HEK293 (cell line): Measurements from ENCODE around the gene SLC35E3.

Experiments used
- CTCF ChIA-PET: fragments of 350-600 bp; formaldehyde crosslinking; extraction: SDS; loops from one replicate; lab custom pipeline; 2021; ENCODE audit warnings: antibody characterized with exemption; lab: Yijun Ruan, JAX
- POLR2A ChIA-PET: fragments of 300-600 bp; formaldehyde crosslinking; extraction: SDS; loops from one replicate; lab custom pipeline; 2020; ENCODE audit warnings: antibody characterized with exemption, inconsistent platforms; lab: Yijun Ruan, JAX
- H3K27ac ChIP-seq: fragments of 200-500 bp; sonication (Bioruptor generic); 2 replicates; pipeline ENCODE4 v1.5.1; 2014; ENCODE audit warnings: low read depth, low read length, control low read depth, inconsistent platforms; ENCODE audit errors: extremely low read depth
- H3K36me3 ChIP-seq, 2 experiments: fragments of 200-500 bp in 1 of 2; sonication (Bioruptor generic) in 1 of 2; 1 replicate in 1 of 2; 2 replicates in 1 of 2; pipeline ENCODE4 v1.5.1; 2014 to 2017; ENCODE audit warnings: inconsistent platforms in 2 of 2, low read length in 2 of 2; ENCODE audit not compliant: control insufficient read depth in 2 of 2, insufficient read depth in 1 of 2
- H3K4me1 ChIP-seq: fragments of 200-500 bp; sonication (Bioruptor generic); 2 replicates; pipeline ENCODE4 v1.5.1; 2014; ENCODE audit warnings: mild to moderate bottlenecking, low read length, inconsistent platforms; ENCODE audit not compliant: control insufficient read depth, insufficient read depth
- H3K4me3 ChIP-seq: 2 replicates; pipeline ENCODE4 v1.5.1; 2011; ENCODE audit warnings: low read depth, mild to moderate bottlenecking, control low read depth, low read length, moderate library complexity
- H3K9me3 ChIP-seq: fragments of 200-500 bp; sonication (Bioruptor generic); 2 replicates; pipeline ENCODE4 v1.5.1; 2014; ENCODE audit warnings: low read depth, low read length, inconsistent platforms; ENCODE audit not compliant: control insufficient read depth, insufficient read depth
- GFI1B ChIP-seq: fragments of 450-650 bp; formaldehyde crosslinking; IDR thresholded peaks from 2 replicates; pipeline ENCODE4 v1.5.1; 2016; ENCODE audit warnings: missing biosample characterization, missing genetic modification characterization
- KLF1 ChIP-seq: fragments of 450-650 bp; formaldehyde crosslinking; IDR thresholded peaks from 2 replicates; pipeline ENCODE4 v1.5.1; 2016; ENCODE audit warnings: missing biosample characterization, missing genetic modification characterization
- SP7 ChIP-seq: fragments of 450-650 bp; formaldehyde crosslinking; IDR thresholded peaks from 2 replicates; pipeline ENCODE4 v1.5.1; 2016; ENCODE audit warnings: missing biosample characterization, missing genetic modification characterization
- ZFP3 ChIP-seq: fragments of 450-650 bp; formaldehyde crosslinking; IDR thresholded peaks from 2 replicates; pipeline ENCODE4 v1.5.1; 2016; ENCODE audit warnings: low read depth, missing biosample characterization, missing genetic modification characterization
- ZNF175 ChIP-seq: fragments of 450-650 bp; formaldehyde crosslinking; IDR thresholded peaks from 2 replicates; pipeline ENCODE4 v1.5.1; 2016; ENCODE audit warnings: missing biosample characterization, missing genetic modification characterization
- ZNF18 ChIP-seq: fragments of 450-650 bp; formaldehyde crosslinking; IDR thresholded peaks from 2 replicates; pipeline ENCODE4 v1.5.1; 2016; ENCODE audit warnings: missing biosample characterization, missing genetic modification characterization
- ZNF223 ChIP-seq: fragments of 450-650 bp; formaldehyde crosslinking; IDR thresholded peaks from 2 replicates; pipeline ENCODE4 v1.5.1; 2016; ENCODE audit warnings: missing biosample characterization, missing genetic modification characterization
- ZNF26 ChIP-seq: fragments of 450-650 bp; formaldehyde crosslinking; IDR thresholded peaks from 2 replicates; pipeline ENCODE4 v1.5.1; 2016; ENCODE audit warnings: missing biosample characterization, missing genetic modification characterization
- ZNF266 ChIP-seq: fragments of 450-650 bp; formaldehyde crosslinking; IDR thresholded peaks from 2 replicates; pipeline ENCODE4 v1.5.1; 2016; ENCODE audit warnings: missing biosample characterization, missing genetic modification characterization, low read depth
- ZNF311 ChIP-seq: fragments of 450-650 bp; formaldehyde crosslinking; IDR thresholded peaks from 2 replicates; pipeline ENCODE4 v1.5.1; 2017; ENCODE audit warnings: missing biosample characterization, missing genetic modification characterization, borderline replicate concordance
- ZNF324 ChIP-seq: fragments of 450-650 bp; formaldehyde crosslinking; IDR thresholded peaks from 2 replicates; pipeline ENCODE4 v1.5.1; 2016; ENCODE audit warnings: missing biosample characterization, missing genetic modification characterization
- ZNF341 ChIP-seq: fragments of 450-650 bp; formaldehyde crosslinking; IDR thresholded peaks from 2 replicates; pipeline ENCODE4; 2016; ENCODE audit warnings: low read depth, missing biosample characterization, missing genetic modification characterization
- ZNF416 ChIP-seq: fragments of 450-650 bp; formaldehyde crosslinking; IDR thresholded peaks from 2 replicates; pipeline ENCODE4 v1.5.1; 2016; ENCODE audit warnings: missing biosample characterization, missing genetic modification characterization
- ZNF423 ChIP-seq: fragments of 450-650 bp; formaldehyde crosslinking; IDR thresholded peaks from 2 replicates; pipeline ENCODE4 v1.5.1; 2016; ENCODE audit warnings: missing biosample characterization, missing genetic modification characterization
- ZNF513 ChIP-seq: fragments of 450-650 bp; IDR thresholded peaks from 2 replicates; pipeline ENCODE4 v1.5.1; 2018; ENCODE audit warnings: missing biosample characterization, missing genetic modification characterization
- ZNF514 ChIP-seq: fragments of 450-650 bp; formaldehyde crosslinking; IDR thresholded peaks from 2 replicates; pipeline ENCODE4 v1.5.1; 2016; ENCODE audit warnings: missing biosample characterization, missing genetic modification characterization
- ZNF571 ChIP-seq: fragments of 450-650 bp; formaldehyde crosslinking; IDR thresholded peaks from 2 replicates; pipeline ENCODE4 v1.5.0; 2017; ENCODE audit warnings: missing biosample characterization, missing genetic modification characterization
- ZNF585B ChIP-seq: fragments of 450-650 bp; formaldehyde crosslinking; IDR thresholded peaks from 2 replicates; pipeline ENCODE4 v1.5.1; 2016; ENCODE audit warnings: missing biosample characterization, missing genetic modification characterization
- ZNF610 ChIP-seq: fragments of 450-650 bp; formaldehyde crosslinking; IDR thresholded peaks from 2 replicates; pipeline ENCODE4 v1.5.1; 2016; ENCODE audit warnings: missing biosample characterization, missing genetic modification characterization, borderline replicate concordance
- ZNF664 ChIP-seq: fragments of 450-650 bp; formaldehyde crosslinking; IDR thresholded peaks from 2 replicates; pipeline ENCODE4 v1.5.1; 2016; ENCODE audit warnings: missing biosample characterization, missing genetic modification characterization
- ZNF677 ChIP-seq: fragments of 450-650 bp; IDR thresholded peaks from 2 replicates; pipeline ENCODE4 v1.5.0; 2018; ENCODE audit warnings: missing biosample characterization, mild to moderate bottlenecking, missing genetic modification characterization, moderate library complexity
- ZNF843 ChIP-seq: fragments of 450-650 bp; formaldehyde crosslinking; IDR thresholded peaks from 2 replicates; pipeline ENCODE4 v1.5.1; 2016; ENCODE audit warnings: missing biosample characterization, missing genetic modification characterization
- ZSCAN4 ChIP-seq: fragments of 450-650 bp; formaldehyde crosslinking; IDR thresholded peaks from 2 replicates; pipeline ENCODE4 v1.5.1; 2017; ENCODE audit warnings: missing biosample characterization, missing genetic modification characterization
- ZSCAN5A ChIP-seq: fragments of 450-650 bp; formaldehyde crosslinking; IDR thresholded peaks from 2 replicates; pipeline ENCODE4 v1.5.1; 2016; ENCODE audit warnings: missing biosample characterization, missing genetic modification characterization
- ZXDB ChIP-seq: fragments of 450-650 bp; formaldehyde crosslinking; IDR thresholded peaks from 2 replicates; pipeline ENCODE4 v1.5.1; 2016; ENCODE audit warnings: missing biosample characterization, missing genetic modification characterization

SLC35E3 gene

GRCh38 chr12:68749443-68749842 is 3.5 kb downstream of the SLC35E3 start (continued):
- TF ChIP-seq ZNF513 (no peak), ZNF423 (no peak), ZXDB (tag by site-specific recombination) (no peak), GFI1B (tag by site-specific recombination) (no peak), ZNF223 (no peak), ZNF664 (no peak), ZSCAN5A (tag by site-specific recombination) (no peak), ZNF610 (no peak), ZNF26 (tag by site-specific recombination) (no peak), ZNF843 (tag by site-specific recombination) (no peak), ZNF175 (no peak), ZNF677 (tag by site-specific recombination) (no peak)

GRCh38 chr12:68749861-68750260 is 3.9 kb downstream of the SLC35E3 start:
- CTCF ChIA-PET: interaction anchor here (0.7 kb wide), 1 partner anchor 9 kb away, joined by 3 read pairs; no protein-coding TSS in a partner anchor
- no peak overlapping the region for H3K4me3 ChIP-seq
- POLR2A ChIA-PET: no interaction called here
- no peak for TF ChIP-seq KLF1
- no peak for TF ChIP-seq ZNF26 (tag by site-specific recombination)
- no peak for TF ChIP-seq ZNF311 (tag by site-specific recombination)
- TF ChIP-seq ZNF585B (tag by site-specific recombination): no peak
- TF ChIP-seq ZNF514 (tag by site-specific recombination): no peak
- no peak for TF ChIP-seq ZNF341 (tag by site-specific recombination)
- no peak for TF ChIP-seq ZNF266 (tag by site-specific recombination)
- no peak for TF ChIP-seq ZSCAN4 (tag by site-specific recombination)
- TF ChIP-seq ZNF324 (tag by site-specific recombination): no peak
- no peak for TF ChIP-seq ZNF18 (tag by site-specific recombination)
- no peak for TF ChIP-seq ZNF571 (tag by site-specific recombination)
- TF ChIP-seq ZNF416: no peak
- no peak for TF ChIP-seq ZFP3 (tag by site-specific recombination)
- TF ChIP-seq SP7: no peak
- TF ChIP-seq ZNF223: no peak
- TF ChIP-seq, all 188 proteins: peak for 0
- Histone ChIP-seq H3K4me1 (no peaks in the 10 kb centered on the region), H3K27ac (no peak overlapping the region), H3K9me3 (no peaks in the 10 kb centered on the region), H3K36me3 (peaks cover 22 to 45% of the 10 kb centered on the region in 2 experiments)
